Stimulated activated CD4-positive, alpha-beta T cell treated with anti-CD3 and anti-CD28 coated beads, Interleukin-12 subunit alpha, Interleukin-12 subunit beta, amount 100 ng/mL, for 24 hours (primary cell): ENCODE data around the gene NEURL2.
"Not testable (repeated sequence)": the region's sequence is repeated elsewhere in the genome, so short reads cannot be mapped to it uniquely, and the experiment has no call there.

Experiments
- DNase-seq, 2 experiments: peaks; one replicate each; pipeline ENCODE4 v3.0.0-alpha.2; 2020; ENCODE audit warnings: low read depth in 2 of 2

Gene NEURL2, protein sequence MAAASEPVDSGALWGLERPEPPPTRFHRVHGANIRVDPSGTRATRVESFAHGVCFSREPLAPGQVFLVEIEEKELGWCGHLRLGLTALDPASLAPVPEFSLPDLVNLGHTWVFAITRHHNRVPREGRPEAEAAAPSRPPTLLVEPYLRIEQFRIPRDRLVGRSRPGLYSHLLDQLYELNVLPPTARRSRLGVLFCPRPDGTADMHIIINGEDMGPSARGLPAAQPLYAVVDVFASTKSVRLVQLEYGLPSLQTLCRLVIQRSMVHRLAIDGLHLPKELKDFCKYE

DNA sequence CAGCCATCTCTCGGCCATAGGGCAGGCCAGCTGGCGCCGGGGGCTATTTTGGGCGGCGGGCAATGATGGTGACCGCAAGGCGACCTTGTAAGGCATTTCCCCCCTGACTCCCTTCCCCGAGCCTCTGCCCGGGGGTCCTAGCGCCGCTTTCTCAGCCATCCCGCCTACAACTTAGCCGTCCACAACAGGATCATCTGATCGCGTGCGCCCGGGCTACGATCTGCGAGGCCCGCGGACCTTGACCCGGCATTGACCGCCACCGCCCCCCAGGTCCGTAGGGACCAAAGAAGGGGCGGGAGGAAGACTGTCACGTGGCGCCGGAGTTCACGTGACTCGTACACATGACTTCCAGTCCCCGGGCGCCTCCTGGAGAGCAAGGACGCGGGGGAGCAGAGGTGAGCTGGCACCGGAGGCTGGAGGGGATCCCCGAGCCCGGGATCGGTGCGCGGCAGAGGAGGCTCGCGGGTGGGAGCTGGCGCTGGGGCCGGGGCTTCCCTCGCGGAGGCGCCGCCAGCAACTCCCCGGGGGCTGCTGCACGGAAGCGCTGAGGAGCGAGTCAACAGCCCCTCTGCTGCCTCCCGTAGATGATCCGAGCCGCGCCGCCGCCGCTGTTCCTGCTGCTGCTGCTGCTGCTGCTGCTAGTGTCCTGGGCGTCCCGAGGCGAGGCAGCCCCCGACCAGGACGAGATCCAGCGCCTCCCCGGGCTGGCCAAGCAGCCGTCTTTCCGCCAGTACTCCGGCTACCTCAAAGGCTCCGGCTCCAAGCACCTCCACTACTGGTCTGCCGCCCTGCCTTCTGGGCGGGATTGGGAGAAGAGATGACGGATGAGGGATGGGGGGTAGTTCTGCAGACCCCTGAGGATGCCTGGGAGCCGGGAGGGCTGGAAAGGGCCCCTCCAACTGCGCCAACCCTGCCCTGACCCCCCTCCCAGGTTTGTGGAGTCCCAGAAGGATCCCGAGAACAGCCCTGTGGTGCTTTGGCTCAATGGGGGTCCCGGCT is at the start of gene NEURL2, which contains the start of gene CTSA:
TSS of gene NEURL2 (minus strand) at position 224 of the 999 bp plus-strand sequence. CDS start at position 7, 217 bp downstream.
TSS of gene CTSA (plus strand) at position 351 of the 999 bp plus-strand sequence. CDS start at position 585, 234 bp downstream.
- DNase-seq, result peak; percentile 73 to 80

DNA sequence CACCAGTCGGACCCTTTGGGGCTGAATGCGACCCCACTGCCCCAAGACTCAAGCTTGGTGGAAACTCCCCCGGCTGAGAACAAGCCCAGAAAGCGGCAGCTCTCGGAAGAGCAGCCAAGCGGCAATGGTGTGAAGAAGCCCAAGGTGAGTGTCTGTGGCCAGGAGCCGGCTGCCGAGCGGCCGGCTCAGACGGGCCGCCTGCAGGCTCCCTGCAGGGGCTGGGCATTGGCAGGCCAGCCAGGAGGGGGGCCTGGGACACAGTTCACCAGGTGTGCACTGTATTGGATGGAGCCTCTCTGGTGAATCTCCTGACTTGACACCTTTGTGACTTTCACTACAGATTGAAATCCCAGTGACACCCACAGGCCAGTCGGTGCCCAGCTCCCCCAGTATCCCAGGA is 49.5 kb upstream of the NEURL2 start:
- no peak for DNase-seq

DNA sequence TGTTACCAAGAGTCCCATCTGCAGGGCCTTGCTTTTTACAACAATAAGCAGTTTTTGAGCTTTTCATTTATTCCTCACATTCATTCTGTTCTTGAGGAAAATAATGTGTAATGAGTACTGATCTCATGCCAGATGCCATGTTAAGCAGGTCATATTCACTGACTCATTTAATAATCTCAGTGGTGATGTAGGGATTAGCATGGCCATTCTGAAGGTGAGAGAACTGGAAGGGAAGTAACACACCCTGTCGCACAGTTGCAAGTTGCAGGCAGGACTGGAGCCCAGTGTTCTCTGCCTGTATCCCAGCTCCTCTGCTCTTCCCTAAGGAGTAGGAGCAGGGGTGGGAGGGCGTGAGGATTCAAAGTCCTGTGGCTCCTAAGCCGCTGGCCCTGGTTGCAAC is 49.0 kb upstream of the NEURL2 start:
- no peak for DNase-seq

DNA sequence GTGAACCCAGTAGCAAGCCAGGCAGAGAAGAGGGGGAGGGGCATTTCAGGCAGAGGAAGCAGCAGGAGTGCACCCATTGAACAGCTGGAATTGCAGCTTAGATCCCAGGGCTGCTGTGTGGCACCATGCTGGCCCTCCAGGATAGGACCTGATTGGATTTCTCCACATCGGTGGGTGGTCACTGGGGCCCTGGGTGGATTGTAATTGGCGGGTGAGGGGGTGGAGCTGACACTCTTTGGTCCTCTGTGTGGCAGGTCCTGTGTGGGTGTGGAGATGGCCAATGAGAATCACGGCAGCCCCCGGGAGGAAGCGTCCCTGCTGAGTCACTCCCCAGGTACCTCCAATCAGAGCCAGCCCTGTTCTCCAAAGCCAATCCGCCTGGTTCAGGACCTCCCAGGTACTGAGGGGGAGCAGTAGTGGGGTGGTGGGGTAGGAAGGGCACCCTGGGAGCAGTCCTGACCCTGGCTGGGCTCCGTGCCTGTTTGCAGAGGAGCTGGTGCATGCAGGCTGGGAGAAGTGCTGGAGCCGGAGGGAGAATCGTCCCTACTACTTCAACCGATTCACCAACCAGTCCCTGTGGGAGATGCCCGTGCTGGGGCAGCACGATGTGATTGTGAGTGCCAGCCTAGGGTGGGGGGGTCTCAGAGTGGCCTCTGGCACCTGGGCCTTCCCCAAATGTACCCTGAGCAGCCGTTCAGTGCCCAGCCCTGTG is 47.9 kb upstream of the NEURL2 start:
- DNase-seq, result no peak

DNA sequence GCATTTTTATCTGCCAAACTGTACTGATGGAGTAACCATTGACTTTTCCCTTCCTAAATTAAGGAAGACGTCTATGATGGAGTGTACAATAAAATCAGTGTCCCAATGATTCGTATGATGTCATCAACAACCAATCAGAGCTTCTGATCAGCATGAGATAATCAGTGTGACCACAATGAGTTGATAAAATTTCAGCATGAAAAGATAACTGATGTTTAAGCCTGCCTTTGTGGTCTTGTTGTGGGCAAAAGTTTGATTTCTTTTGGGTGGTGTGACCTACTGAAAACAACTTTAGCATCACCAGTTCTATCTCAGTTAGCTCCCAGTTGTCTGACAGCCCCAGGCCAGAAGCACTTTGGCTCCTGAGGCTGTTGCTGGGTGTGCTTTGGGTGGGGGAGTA is 46.8 kb upstream of the NEURL2 start:
- no peak for DNase-seq

DNA sequence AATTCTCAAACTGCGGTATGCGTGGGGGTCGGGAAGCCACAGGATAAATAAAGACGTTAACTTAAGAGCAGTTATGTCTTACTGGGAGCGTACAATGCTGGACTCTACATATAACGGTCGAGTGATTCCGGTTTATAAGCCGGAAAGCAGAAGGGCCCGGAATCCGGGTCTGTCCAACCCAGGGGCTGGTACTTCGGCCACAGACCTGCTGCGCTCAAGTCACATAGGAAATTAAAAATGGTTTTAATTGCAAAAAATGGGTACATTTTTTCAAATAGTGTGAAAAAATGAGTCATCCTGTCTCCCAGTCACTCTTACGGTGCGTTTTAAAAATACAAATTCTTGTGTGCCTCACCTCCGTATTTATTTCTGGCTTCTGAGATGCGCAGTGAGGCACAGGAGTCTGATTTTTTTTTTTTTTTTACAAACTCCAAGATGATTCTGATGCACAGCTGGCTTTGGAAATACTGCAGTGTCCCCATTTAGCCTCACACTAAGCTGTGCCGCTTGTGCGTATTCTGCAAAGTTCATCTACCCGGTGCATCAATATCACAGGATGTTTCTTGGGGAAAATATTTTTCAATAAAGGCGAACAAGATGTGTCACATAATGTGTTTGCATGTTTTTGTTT is 44.5 kb upstream of the NEURL2 start:
- no peak for DNase-seq

DNA sequence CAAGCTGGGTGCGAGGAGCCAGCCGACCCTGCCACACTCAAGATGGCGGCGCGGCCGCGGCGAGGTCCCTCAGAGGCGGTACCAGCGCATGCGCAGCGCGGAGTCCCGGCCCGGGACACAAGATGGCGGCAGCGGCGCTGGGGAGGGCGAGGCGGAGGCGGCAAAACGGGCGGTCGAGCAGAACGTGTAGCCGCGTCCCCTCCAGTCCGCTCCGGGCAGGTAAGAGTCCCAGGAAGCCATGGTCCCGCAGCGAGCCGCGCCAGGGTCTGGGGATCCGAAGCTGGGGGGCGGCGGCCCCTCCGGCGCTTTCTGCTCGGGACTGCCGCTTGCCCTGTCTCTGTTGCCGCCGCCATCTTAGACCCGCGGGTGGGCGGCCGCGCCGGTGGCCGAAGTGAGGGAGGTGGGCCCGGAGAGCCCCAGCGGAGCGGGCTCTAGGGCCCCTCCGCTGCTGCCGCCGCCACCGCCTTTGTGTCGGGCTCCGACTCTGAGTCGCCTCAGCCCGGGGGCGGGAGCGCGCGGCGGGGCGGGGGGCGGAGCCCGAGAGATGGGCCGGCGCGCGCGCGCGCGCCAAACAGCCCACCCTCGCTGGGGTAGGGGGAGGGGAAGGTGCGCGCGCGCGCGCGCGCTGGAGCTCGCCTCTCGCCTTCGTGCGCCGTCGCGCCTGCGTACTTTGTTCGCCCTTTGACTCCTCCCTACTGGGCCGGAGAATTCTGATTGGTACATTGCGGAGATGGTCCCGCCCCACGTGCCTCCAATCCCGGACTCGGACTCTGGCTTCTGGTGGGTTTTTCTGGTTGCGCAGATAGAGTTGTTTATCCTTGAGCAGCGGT is 43.8 kb upstream of the NEURL2 start, which contains the start of gene PCIF1:
TSS of gene PCIF1 (plus strand) at position 98 of the 830 bp plus-strand sequence. CDS start 4,317 bp downstream, outside the sequence.
- peak; percentile 95 to 97 for DNase-seq

DNA sequence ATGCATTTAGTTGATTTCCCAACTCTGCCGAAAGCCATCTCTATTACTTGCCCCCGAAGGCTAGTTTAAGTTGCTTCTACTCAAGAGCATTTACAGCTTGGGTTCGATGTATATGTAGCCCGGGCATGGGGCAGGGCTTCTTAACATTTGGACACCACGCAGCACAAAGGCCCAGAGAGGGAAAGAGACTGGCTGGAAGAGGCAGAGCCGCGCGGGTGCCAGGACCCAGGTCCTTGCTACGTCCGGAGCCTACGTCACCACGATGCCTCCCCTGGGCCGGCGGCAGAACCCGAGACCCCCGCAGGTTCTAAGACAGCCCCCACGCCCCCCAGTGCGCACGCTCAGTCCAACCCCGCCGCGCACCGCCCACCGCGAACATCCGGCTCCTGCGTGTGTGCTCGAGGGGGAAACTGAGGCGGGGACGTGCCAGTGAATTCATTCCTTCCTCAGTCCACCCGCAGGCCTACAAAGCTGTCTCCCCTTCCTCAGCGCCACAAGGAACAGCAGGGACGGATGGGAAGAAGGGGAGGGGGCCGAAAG is 43.1 kb upstream of the NEURL2 start:
- peak in 1 of 2 experiments; percentile 30 for DNase-seq

DNA sequence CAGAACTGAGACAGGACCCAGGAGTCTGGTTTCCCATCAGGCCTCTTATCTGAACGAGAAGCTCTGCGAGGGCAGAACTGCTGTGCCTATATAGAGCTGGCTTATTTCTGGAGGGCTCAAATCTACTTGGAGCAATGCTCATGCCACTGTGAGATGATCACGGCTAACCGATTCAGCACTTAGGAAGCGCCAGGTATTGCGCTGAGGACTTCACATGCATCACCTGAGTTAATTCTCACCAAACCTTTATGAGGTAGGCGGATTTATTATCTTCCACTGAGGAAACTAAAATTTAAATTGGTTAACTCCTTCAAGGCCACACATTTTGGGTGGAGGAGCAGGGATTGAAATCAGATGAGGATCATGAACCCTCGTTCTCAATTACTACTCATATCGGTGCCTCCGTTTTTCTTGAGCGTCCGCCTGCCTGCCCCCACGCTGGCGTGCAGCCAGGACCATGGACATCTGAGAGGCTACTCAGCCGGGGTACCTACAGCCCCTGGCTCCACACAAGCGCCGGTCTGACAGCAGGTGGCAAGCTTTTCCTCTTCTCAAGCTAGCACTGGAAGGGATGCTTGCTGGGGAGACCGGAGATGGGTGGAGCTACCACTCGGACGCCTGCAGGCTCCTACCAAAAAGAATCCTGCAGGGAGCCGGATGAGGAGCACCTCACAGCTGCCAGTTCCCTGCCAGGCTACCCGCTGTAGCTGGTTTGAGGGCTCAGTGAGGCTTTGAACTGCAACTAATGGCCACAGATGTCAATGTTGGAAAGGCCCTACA is 42.4 kb upstream of the NEURL2 start:
- peak in 1 of 2 experiments; percentile 59 for DNase-seq

DNA sequence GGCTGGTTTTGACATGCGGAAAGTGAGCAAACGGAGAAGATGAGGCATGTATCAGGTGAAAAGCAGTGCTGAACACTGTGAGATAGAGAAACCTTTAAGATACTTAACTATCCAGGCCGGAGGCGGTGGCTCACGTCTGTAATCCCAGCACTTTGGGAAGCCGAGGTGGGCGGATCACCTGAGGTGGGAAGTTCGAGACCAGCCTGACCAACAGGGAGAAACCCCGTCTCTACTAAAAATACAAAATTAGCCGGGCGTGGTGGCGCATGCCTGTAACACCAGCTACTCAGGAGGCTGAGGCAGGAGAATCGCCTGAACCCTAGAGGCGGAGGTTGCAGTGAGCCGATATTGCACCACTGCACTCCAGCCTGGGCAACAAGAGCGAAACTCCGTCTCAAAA is 40.7 kb upstream of the NEURL2 start:
- not testable (repeated sequence) for DNase-seq

DNA sequence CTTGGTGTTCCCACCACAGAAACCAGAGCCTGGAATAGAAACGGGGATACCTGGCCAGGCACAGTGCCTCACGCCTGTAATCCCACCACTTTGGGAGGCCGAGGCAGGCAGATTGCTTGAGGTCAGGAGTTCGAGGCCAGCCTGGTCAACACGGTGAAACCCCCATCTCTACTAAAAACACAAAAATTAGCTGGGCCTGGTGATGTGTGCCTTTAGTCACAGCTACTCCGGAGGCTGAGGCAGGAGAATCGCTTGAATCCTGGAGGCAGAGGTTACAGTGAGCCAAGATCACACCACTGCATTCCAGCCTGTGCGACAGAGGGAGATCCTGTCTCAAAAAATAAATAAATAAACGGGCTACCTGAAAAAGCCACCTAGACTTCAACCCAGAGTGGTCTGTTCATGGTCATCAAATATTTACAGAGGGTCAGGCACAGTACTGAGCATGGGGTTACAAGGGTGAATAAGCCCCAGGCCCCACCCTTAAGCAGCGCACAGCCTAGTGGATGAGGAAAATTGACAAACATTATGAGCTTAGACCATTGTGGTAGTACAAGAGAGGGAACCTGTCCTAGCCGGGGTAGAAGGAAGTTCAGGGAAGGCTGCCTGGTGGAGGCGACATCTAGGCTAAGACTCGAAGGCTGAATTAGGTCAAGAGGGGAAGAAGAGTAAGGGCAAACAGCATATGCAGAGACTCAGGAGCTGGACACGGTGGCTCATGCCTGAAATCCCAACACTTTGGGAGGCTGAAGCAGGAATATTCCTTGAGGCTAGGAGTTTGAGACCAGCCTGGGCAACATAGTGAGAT is 36.3 kb upstream of the NEURL2 start:
- no peak for DNase-seq

DNA sequence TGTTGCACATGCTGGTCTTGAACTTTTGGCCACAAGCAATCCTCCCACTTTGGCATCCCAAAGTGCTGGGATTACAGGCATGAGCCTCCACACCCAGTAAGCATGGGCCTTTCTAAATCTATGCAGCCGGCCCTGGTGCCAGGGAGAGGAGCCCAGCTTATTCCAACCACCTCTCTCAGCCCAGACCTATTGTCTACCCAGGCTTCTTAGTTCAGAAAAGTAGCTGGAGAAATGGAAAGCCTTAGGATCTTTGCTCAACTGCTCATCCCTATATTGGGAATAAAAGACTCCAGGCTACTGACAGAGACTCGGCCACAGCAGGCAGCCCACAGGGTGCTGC is 35.7 kb upstream of the NEURL2 start:
- no peak for DNase-seq

DNA sequence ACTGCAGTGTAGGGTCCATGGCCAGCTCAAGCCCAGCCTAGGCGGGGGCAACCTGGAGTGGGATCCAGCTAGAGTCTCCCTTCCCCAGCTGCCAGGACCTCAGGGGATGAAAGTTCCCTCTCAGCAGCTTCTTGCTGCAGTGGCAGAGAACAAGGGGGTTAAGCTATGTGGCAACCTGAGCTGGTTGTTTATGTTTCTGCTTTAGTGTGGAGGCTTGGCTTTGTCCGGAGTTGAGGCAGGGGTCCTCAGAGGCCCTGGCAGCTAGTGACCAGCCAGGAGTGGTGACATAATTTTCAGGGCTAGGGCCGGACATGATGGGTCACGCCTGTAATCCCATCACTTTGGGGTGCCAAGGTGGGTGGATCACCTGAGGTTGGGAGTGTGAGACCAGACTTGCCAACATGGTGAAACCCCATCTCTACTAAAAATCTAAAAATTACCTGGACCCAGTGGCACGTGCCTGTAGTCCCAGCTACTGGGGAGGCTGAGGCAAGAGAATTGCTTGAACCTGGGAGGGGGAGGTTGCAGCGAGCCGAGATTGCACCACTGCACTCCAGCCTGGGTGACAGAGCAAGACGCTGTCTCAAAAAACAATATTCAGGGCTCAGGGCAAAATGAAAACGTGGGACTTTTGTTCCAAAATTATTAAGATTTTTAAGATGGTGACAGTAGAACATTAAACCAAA is 35.0 kb upstream of the NEURL2 start:
- no peak for DNase-seq

DNA sequence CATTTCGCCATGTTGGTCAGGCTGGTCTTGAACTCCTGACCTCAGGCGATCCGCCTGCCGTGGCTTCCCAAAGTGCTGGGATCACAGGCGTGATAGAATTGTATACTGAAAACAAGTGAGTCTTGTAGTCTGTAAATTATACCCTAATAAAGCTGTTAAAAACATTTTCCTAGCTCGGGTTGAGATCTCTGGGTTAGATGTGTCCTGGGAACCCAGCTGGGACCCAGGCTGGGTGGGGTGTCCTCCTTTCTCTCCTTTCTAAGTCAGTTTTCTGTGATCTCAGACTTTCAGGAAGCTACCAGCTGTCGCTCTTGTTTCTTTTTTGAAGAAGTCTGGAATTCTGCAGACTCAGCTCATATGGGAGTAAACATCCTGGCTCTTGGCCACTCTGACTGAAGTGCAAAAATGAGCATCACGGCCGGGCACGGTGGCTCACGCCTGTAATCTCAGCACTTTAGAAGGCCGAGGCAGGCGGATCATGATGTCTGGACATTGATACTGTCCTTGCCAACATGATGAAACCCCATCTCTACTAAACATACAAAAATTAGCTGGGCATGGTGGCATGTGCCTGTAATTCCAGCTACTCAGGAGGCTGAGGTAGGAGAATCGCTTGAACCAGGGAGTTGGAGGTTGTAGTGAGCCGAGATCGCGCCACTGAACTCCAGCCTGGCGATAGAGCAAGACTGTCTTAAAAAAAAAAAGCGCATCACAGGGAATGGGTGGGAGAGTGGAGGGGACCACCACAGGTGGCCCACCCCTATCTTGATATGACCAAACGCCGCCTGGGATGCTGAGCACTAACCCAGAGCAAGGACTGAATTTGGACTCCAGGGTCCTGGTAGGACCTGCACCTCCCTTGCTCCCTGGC is 33.6 kb upstream of the NEURL2 start:
- no peak for DNase-seq

DNA sequence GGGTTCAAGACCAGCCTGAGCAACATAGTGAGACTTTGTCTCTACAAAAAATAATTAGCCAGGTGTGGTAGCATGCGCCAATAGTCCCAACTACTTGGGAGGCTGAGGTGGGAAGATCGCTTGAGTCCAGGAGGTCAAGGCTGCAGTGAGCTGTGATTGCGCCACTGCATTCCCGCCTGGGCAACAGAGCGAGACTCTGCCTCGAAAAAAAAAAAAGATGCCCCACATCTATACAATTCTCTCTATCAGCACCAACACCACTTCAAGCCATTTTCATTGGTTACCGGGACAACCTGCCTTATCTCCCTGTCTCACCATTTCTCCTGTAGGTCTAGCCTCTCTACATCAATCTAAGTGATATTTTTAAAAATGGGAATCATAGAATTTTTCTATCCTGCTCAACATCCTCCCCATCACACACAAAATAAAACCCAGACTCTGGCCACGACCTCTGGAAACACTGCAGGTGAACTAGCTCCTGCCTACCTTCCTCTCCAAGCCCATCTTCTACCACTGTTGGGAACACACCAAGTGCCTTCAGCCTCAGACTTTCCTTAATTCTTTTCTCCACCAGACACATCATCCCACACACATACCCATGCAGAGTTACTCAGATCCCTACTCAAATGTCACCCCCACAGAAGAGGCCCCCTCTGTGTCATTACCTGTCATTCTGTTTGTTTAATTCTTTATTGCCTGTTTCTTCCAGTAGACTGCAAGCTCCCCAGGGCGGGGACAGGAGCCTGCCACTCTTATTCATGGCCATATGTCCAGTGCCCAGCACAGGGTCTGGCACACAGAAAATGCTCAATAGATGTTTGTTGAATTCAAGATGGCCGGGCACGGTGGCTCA is 30.6 kb upstream of the NEURL2 start:
- DNase-seq, result no peak
